GM18519 (cell line): ENCODE measurements around the gene ACSL1.
"Not testable (repeated sequence)": the region's sequence is repeated elsewhere in the genome, so short reads cannot be mapped to it uniquely, and the experiment has no call there.

Experiments
- ATAC-seq: cut with Tn5 transposase; IDR thresholded peaks from one replicate; pipeline ENCODE4 v1.9.1; 2021; ENCODE audit warnings: mild to moderate bottlenecking, moderate library complexity; ENCODE audit not compliant: unreplicated experiment, low FRiP score

Gene ACSL1

GRCh38 chr4:184792950-184793555 lies 32.7 kb downstream of the ACSL1 start:
- no peak for ATAC-seq

GRCh38 chr4:184792334-184792733 lies 33.4 kb downstream of the ACSL1 start:
- ATAC-seq, result no peak

GRCh38 chr4:184790826-184791225 lies 34.9 kb downstream of the ACSL1 start:
- no peak for ATAC-seq

GRCh38 chr4:184787766-184788503 lies 37.8 kb downstream of the ACSL1 start:
- no peak for ATAC-seq

GRCh38 chr4:184785813-184786212 lies 40.0 kb downstream of the ACSL1 start:
- ATAC-seq, result no peak

- no peak for ATAC-seq
Observed at GRCh38 chr4:184784628-184785257, 41.0 kb downstream of the ACSL1 start.

GRCh38 chr4:184782731-184783373 lies 42.9 kb downstream of the ACSL1 start:
- ATAC-seq, result no peak

GRCh38 chr4:184779160-184779559 lies 46.6 kb downstream of the ACSL1 start:
- ATAC-seq, result not testable (repeated sequence)

GRCh38 chr4:184778325-184778724 lies 47.4 kb downstream of the ACSL1 start:
- ATAC-seq, result no peak

- ATAC-seq, result no peak
Observed at GRCh38 chr4:184776821-184777220, 48.9 kb downstream of the ACSL1 start.

GRCh38 chr4:184775854-184776555 lies 49.8 kb downstream of the ACSL1 start:
- no peak for ATAC-seq

- no peak for ATAC-seq
Observed at GRCh38 chr4:184774152-184774551, 51.6 kb downstream of the ACSL1 start.

GRCh38 chr4:184771416-184771815 lies 54.4 kb downstream of the ACSL1 start:
- no peak for ATAC-seq

GRCh38 chr4:184769141-184769765 lies 56.5 kb downstream of the ACSL1 start:
- ATAC-seq, result no peak

GRCh38 chr4:184768296-184768695 lies 57.5 kb downstream of the ACSL1 start:
- no peak for ATAC-seq

GRCh38 chr4:184766446-184766845 lies 59.3 kb downstream of the ACSL1 start:
- no peak for ATAC-seq

GRCh38 chr4:184765473-184766340 lies 60.1 kb downstream of the ACSL1 start:
- ATAC-seq, result no peak

- no peak for ATAC-seq
Observed at GRCh38 chr4:184764601-184765000, 61.2 kb downstream of the ACSL1 start.

- no peak for ATAC-seq
Observed at GRCh38 chr4:184763150-184763780, 62.5 kb downstream of the ACSL1 start.
